B cell (primary cell): ENCODE measurements around the gene SMAD9. TPM values are rescaled to one million over a fixed set of nuclear protein-coding genes. Genes with fewer than 3 reads are reported as not detected.
"Not testable (repeated sequence)": the region's sequence is repeated elsewhere in the genome, so short reads cannot be mapped to it uniquely, and the experiment has no call there.

Source experiments
- ATAC-seq: fragments of 200-7000 bp; cut with Tn5 transposase; one replicate; pipeline ENCODE4 v1.10.0; 2021; ENCODE audit warnings: low read depth, mild to moderate bottlenecking, moderate number of reproducible peaks, moderate library complexity
- CTCF ChIA-PET: fragments of 350-600 bp; sonication (Branson Sonifier 250); formaldehyde crosslinking; loops from one replicate; lab custom pipeline; 2021; ENCODE audit warnings: antibody characterized with exemption, inconsistent platforms; lab: Charles Lee
- POLR2A ChIA-PET: fragments of 350-600 bp; sonication (Branson Sonifier 250); formaldehyde crosslinking; loops from one replicate; lab custom pipeline; 2021; ENCODE audit warnings: antibody characterized with exemption; lab: Charles Lee
- DNase-seq: peaks from one replicate; pipeline ENCODE4 v3.0.0; 2013
- H2AFZ ChIP-seq: 2 replicates; pipeline ENCODE4 v1.6.1; 2012; ENCODE audit warnings: mild to moderate bottlenecking, low read depth, low read length; ENCODE audit not compliant: insufficient read depth, poor library complexity, severe bottlenecking
- H3K27ac ChIP-seq, 2 donors: 1 replicate in 1 of 2; 2 replicates in 1 of 2; pipeline ENCODE4 v1.5.1; 2012 to 2013; ENCODE audit warnings: low read length in 2 of 2, mild to moderate bottlenecking in 2 of 2, moderate library complexity in 1 of 2
- H3K27me3 ChIP-seq, 4 experiments: fragments of 200-600 bp in 1 of 4; sonication (generic) in 1 of 4; replicated peaks in 1 of 4; 1 replicate in 2 of 4; 2 replicates in 2 of 4; pipeline versions ENCODE4 v1.6.1 to v1.7.0; 2013 to 2016; ENCODE audit warnings: low read length in 3 of 4, mild to moderate bottlenecking in 2 of 4, mixed read lengths in 1 of 4, moderate library complexity in 1 of 4; ENCODE audit not compliant: insufficient read depth in 4 of 4, control insufficient read depth in 3 of 4; ENCODE audit errors: control extremely low read depth in 1 of 4
- H3K36me3 ChIP-seq, 2 experiments: replicated peaks in 1 of 2; 1 replicate in 1 of 2; 2 replicates in 1 of 2; pipeline versions ENCODE4 v1.6.1 to v1.7.1; 2013; ENCODE audit warnings: low read length in 1 of 2; ENCODE audit not compliant: insufficient read depth in 2 of 2, control insufficient read depth in 1 of 2; ENCODE audit errors: control extremely low read depth in 1 of 2, extremely low read depth in 1 of 2
- H3K4me1 ChIP-seq, 2 donors: fragments of 200-600 bp in 1 of 2; sonication (generic) in 1 of 2; 1 replicate in 1 of 2; 2 replicates in 1 of 2; pipeline versions ENCODE4 v1.5.1 to v1.6.1; 2013 to 2017; ENCODE audit warnings: low read length in 2 of 2; ENCODE audit not compliant: control insufficient read depth in 2 of 2, insufficient read depth in 2 of 2
- H3K4me2 ChIP-seq: replicated peaks from 2 replicates; pipeline ENCODE3; 2012; ENCODE audit warnings: mild to moderate bottlenecking, low read depth, low read length; ENCODE audit not compliant: poor library complexity, severe bottlenecking
- H3K4me3 ChIP-seq, 5 experiments: fragments of 200-600 bp in 1 of 5; sonication (generic) in 1 of 5; 1 replicate in 3 of 5; 2 replicates in 2 of 5; pipeline versions ENCODE4 v1.5.1 to v1.7.0; 2011 to 2016; ENCODE audit warnings: low read length in 4 of 5, mild to moderate bottlenecking in 4 of 5, low read depth in 2 of 5, control low read depth in 1 of 5, moderate library complexity in 1 of 5; ENCODE audit not compliant: insufficient read depth in 1 of 5; ENCODE audit errors: control extremely low read depth in 1 of 5, extremely low read depth in 1 of 5
- H3K79me2 ChIP-seq: fragments of 200-600 bp; sonication (generic); one replicate; pipeline ENCODE4 v1.6.0; 2016; ENCODE audit warnings: low read length; ENCODE audit not compliant: control insufficient read depth, insufficient read depth
- H3K9ac ChIP-seq: fragments of 200-600 bp; sonication (generic); 2 replicates; pipeline ENCODE4 v1.6.1; 2017; ENCODE audit warnings: mild to moderate bottlenecking, low read length, moderate library complexity
- H3K9me3 ChIP-seq, 3 donors: one replicate each; pipeline versions ENCODE4 v1.6.1 to v1.7.1; 2013; ENCODE audit warnings: low read length in 2 of 3; ENCODE audit not compliant: control insufficient read depth in 2 of 3, insufficient read depth in 1 of 3; ENCODE audit errors: control extremely low read depth in 1 of 3
- H4K20me1 ChIP-seq: 2 replicates; pipeline ENCODE4 v1.6.0; 2012; ENCODE audit warnings: mild to moderate bottlenecking, low read length; ENCODE audit not compliant: insufficient read depth, control insufficient read depth, poor library complexity, severe bottlenecking
- H3K27ac Mint-ChIP-seq: one replicate; pipeline ENCODE4 v1.8.0; 2021; ENCODE audit warnings: mixed read lengths
- H3K27me3 Mint-ChIP-seq: one replicate; pipeline ENCODE4 v1.8.0; 2021; ENCODE audit warnings: mixed read lengths
- H3K4me1 Mint-ChIP-seq: one replicate; pipeline ENCODE4 v1.8.0; 2021; ENCODE audit warnings: mixed read lengths
- H3K4me3 Mint-ChIP-seq: one replicate; pipeline ENCODE4 v1.8.0; 2021; ENCODE audit warnings: mixed read lengths
- H3K9me3 Mint-ChIP-seq: one replicate; pipeline ENCODE4 v1.8.0; 2022; ENCODE audit warnings: mixed read lengths; ENCODE audit not compliant: insufficient read depth
- CTCF ChIP-seq: fragments of 200-600 bp; IDR thresholded peaks from one replicate; pipeline ENCODE4 v1.8.0; 2022; ENCODE audit warnings: antibody characterized with exemption, mild to moderate bottlenecking
- EZH2 ChIP-seq: IDR thresholded peaks from 2 replicates; pipeline ENCODE4 v1.6.1; 2012; ENCODE audit warnings: borderline replicate concordance, low read depth, mild to moderate bottlenecking, moderate library complexity, low read length; ENCODE audit not compliant: insufficient read depth, poor library complexity, severe bottlenecking
- WGBS: methylation state at CpG from one replicate; pipeline ENCODE4 v1.1.5; 2013; ENCODE audit warnings: missing lambda C conversion rate; ENCODE audit not compliant: insufficient coverage; 5-methylcytosine and 5-hydroxymethylcytosine counted together
- intact Hi-C: fragments of 100-400 bp; cut with micrococcal nuclease; formaldehyde crosslinking; loops from one replicate; pipeline ENCODE4 v1.10.0; 2022
- polyA plus RNA-seq: library from polyadenylated mRNA; depleted of rRNA; stranded (reverse); fragments of >200 nt; gene quantifications from 2 replicates; pipeline ENCODE4 v1.2.3, GENCODE V29; 2012
- total RNA-seq, 2 donors: library from RNA; stranded (reverse); fragments of 120-200 nt in 1 of 2; gene quantifications; 1 replicate in 1 of 2; 2 replicates in 1 of 2; pipeline versions ENCODE4 v1.2.3 to v1.2.4, GENCODE V29; 2013 to 2022

SMAD9 gene
- total and polyA plus RNA-seq, 2 donors (not counting 1 experiment from before 2014, with no cell fraction given), result not detected

DNA sequence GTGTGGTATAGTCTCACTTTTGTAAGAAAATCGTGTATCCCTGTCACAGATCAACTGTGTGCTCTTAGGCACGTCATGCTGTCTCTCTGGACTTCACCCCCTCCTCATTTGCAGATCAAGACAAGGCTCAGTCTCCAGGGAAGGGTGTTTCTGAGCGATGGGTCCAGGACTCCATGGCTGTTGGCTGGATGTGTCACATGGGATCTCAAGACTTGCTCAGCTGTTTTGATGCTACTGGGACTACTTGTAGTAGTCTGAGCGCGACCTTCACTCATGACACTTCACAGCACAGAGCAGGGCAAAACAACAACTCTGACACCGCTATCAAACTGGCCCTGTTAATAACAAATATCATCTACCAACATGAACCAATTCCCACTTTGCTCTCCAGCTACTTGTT is 36.2 kb downstream of the SMAD9 start:
- H3K4me3 Mint-ChIP-seq, result no peak overlapping the region
- Histone ChIP-seq H3K4me1 (no peaks in the 10 kb centered on the region), H3K79me2 (no peaks in the 10 kb centered on the region), H3K27me3 (no peaks in the 10 kb centered on the region), H4K20me1 (no peaks in the 10 kb centered on the region), H3K4me2 (no peak overlapping the region), H3K4me3 (no peak overlapping the region), H3K9ac (no peak overlapping the region), H2AFZ (no peak overlapping the region), H3K36me3 (no peaks in the 10 kb centered on the region), H3K27ac (no peak overlapping the region), H3K9me3 (no peaks in the 10 kb centered on the region)
- peaks cover 3% of the 10 kb centered on the region for H3K9me3 Mint-ChIP-seq
- CTCF ChIA-PET, result no interaction called here
- intact Hi-C loops, result no loop called here
- no peaks in the 10 kb centered on the region for H3K4me1 Mint-ChIP-seq
- WGBS, result 89% methylated on average over 5 of the region's 6 CpGs
- peaks cover 18% of the 10 kb centered on the region for H3K27me3 Mint-ChIP-seq
- no peak for DNase-seq
- no peak for TF ChIP-seq CTCF
- no peak for TF ChIP-seq EZH2
- POLR2A ChIA-PET, result no interaction called here
- ATAC-seq, result no peak
- no peak overlapping the region for H3K27ac Mint-ChIP-seq

GRCh38 chr13:36883392-36883791 is 36.6 kb downstream of the SMAD9 start:
- CTCF ChIA-PET, ATAC-seq, H4K20me1 ChIP-seq, H3K79me2 ChIP-seq, H3K9me3 ChIP-seq, intact Hi-C loops, H3K9me3 Mint-ChIP-seq, H3K4me2 ChIP-seq, H3K4me3 ChIP-seq, H3K27me3 ChIP-seq, H3K27ac ChIP-seq, H3K27ac Mint-ChIP-seq, H3K4me3 Mint-ChIP-seq, H3K9ac ChIP-seq, DNase-seq, H3K36me3 ChIP-seq, H3K4me1 ChIP-seq, POLR2A ChIA-PET, H3K4me1 Mint-ChIP-seq, H2AFZ ChIP-seq: not testable (repeated sequence)
- H3K27me3 Mint-ChIP-seq, result peaks cover 20% of the 10 kb centered on the region
- 100% methylated on average over 4 of the region's 5 CpGs for WGBS
